HL-60 (cell line): ENCODE results near the gene ZNF343.

Source experiments
- DNase-seq, 2 experiments: peaks; one replicate each; pipeline ENCODE4 v3.0.0-alpha.2; 2010 to 2020; ENCODE audit warnings: low read depth in 1 of 2, low spot score in 1 of 2
- H3K27ac ChIP-seq: fragments of 250-450 bp; sonication (Bioruptor Pico); replicated peaks from 2 replicates; pipeline ENCODE4 v1.5.1; 2020; ENCODE audit warnings: mild to moderate bottlenecking, moderate library complexity
- H3K27me3 ChIP-seq: fragments of 250-450 bp; sonication (Bioruptor Pico); 2 replicates; pipeline ENCODE4 v1.5.1; 2021; ENCODE audit warnings: mild to moderate bottlenecking, moderate library complexity; ENCODE audit not compliant: insufficient read depth, poor library complexity, severe bottlenecking
- H3K4me3 ChIP-seq: replicated peaks from 2 replicates; pipeline ENCODE4 v1.5.1; 2011; ENCODE audit warnings: mild to moderate bottlenecking, control low read depth, low read length; ENCODE audit not compliant: insufficient read depth
- CTCF ChIP-seq: IDR thresholded peaks from one replicate; pipeline ENCODE4 v1.5.1; 2011; ENCODE audit warnings: low read length, control low read depth, inconsistent platforms; ENCODE audit not compliant: insufficient read depth
- GABPA ChIP-seq: IDR thresholded peaks from 2 replicates; pipeline ENCODE4 v1.6.1; 2012; ENCODE audit warnings: low read depth
- POLR2AphosphoS5 ChIP-seq: IDR thresholded peaks from 2 replicates; pipeline ENCODE4 v1.6.1; 2012; ENCODE audit warnings: low read depth
- SPI1 ChIP-seq: IDR thresholded peaks from 2 replicates; pipeline ENCODE4 v1.6.1; 2012; ENCODE audit warnings: low read depth, mild to moderate bottlenecking, borderline replicate concordance
- TF ChIP-seq, protein P1 (sequence below): IDR thresholded peaks from 2 replicates; pipeline ENCODE4 v1.6.1; 2012; ENCODE audit warnings: low read depth; ENCODE audit not compliant: insufficient replicate concordance

The ZNF343 gene

GRCh38 chr20:2538931-2539720, 30.4 kb upstream of the ZNF343 start:
- Histone ChIP-seq H3K4me3 (no peak overlapping the region), H3K27ac (no peak overlapping the region), H3K27me3 (peaks cover 17% of the 10 kb centered on the region)
- TF ChIP-seq POLR2AphosphoS5 (no peak), SPI1 (no peak), CTCF (no peak), GABPA (no peak)
- TF ChIP-seq, protein P1, sequence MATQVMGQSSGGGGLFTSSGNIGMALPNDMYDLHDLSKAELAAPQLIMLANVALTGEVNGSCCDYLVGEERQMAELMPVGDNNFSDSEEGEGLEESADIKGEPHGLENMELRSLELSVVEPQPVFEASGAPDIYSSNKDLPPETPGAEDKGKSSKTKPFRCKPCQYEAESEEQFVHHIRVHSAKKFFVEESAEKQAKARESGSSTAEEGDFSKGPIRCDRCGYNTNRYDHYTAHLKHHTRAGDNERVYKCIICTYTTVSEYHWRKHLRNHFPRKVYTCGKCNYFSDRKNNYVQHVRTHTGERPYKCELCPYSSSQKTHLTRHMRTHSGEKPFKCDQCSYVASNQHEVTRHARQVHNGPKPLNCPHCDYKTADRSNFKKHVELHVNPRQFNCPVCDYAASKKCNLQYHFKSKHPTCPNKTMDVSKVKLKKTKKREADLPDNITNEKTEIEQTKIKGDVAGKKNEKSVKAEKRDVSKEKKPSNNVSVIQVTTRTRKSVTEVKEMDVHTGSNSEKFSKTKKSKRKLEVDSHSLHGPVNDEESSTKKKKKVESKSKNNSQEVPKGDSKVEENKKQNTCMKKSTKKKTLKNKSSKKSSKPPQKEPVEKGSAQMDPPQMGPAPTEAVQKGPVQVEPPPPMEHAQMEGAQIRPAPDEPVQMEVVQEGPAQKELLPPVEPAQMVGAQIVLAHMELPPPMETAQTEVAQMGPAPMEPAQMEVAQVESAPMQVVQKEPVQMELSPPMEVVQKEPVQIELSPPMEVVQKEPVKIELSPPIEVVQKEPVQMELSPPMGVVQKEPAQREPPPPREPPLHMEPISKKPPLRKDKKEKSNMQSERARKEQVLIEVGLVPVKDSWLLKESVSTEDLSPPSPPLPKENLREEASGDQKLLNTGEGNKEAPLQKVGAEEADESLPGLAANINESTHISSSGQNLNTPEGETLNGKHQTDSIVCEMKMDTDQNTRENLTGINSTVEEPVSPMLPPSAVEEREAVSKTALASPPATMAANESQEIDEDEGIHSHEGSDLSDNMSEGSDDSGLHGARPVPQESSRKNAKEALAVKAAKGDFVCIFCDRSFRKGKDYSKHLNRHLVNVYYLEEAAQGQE, result no peak
- no peak for DNase-seq

DNA sequence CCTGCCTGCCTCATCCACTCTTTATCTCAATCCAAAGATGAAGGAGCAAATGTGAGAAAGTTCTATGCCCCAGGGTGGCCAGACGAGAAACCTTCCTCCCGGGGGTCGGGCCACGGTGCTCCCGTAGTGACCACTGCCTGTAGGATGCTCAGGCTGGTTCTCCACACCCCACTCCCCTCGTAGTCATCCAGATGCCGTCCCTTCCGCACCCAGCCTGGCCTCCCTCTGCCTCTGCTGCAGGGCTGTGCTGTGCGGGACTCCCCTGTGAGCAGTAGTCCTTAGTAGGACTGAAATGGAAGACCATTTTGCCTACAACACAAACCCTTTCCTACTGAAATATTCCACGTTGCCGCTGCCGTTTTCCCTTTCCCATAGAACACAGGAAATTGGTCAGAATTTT, 29.6 kb upstream of the ZNF343 start:
- Histone ChIP-seq H3K4me3 (no peak overlapping the region), H3K27ac (no peak overlapping the region), H3K27me3 (peaks cover 17% of the 10 kb centered on the region)
- no peak for DNase-seq
- no peak for TF ChIP-seq POLR2AphosphoS5

DNA sequence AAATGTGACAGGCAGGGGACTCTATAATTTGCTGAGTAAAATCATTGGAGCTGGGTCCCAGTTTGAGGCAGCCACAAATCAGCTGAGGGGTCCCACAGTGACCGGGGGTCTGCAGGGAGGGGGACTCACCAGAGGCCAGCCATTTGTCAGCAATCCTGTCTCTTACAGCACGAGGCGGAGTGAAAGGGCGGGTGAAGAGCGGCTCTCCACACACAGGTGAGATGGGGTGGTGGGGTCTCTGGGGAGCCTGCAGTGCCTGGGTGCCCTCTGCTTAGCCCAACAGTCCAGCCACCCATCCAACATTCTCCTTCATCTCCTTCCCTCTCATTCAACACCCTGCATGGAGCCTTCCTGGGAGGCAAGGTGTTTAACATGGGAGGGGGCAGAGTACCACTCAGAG, 28.4 kb upstream of the ZNF343 start:
- H3K27ac ChIP-seq, result no peak overlapping the region
- no peak for TF ChIP-seq SPI1
- TF ChIP-seq CTCF, result no peak
- TF ChIP-seq, protein P1, result no peak
- TF ChIP-seq POLR2AphosphoS5, result no peak
- TF ChIP-seq GABPA, result no peak
- peaks cover 12% of the 10 kb centered on the region for H3K27me3 ChIP-seq
- DNase-seq, result no peak
- H3K4me3 ChIP-seq, result no peak overlapping the region

DNA sequence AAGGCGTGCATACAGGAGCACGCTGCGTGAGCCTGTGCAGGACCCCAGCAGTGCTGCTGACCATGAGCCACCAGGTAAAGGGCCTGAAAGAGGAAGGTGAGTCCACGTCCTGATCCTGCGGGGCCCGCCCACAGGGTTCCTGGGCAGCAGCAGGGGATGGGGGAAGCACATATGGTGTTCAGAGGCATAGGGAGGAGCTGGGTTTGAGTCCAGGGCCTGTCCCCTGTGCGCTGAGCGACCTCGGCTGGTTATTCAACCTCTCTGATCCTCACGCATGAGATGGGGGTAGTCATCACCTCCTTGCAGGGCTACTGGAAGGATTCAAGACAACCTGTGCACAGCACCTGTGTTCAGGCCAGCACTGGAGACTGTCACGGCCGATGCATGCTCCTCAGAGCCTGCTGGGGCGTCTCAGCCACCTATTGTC, 27.9 kb upstream of the ZNF343 start, which contains the start of gene TMC2:
TMC2 (plus strand) TSS at position 14 of the 427 bp plus-strand sequence; CDS start at position 63, 49 bp downstream.
- peaks cover 7% of the 10 kb centered on the region for H3K27me3 ChIP-seq
- no peak for TF ChIP-seq CTCF
- DNase-seq, result no peak
- H3K4me3 ChIP-seq, result no peak within 1 kb of the TSS
- H3K27ac ChIP-seq, result no peak within 1 kb of the TSS
